CD4-positive, alpha-beta T cell treated with Interleukin-15 for 4 hours (primary cell): ENCODE data around the gene ST3GAL2.

Source experiments
- DNase-seq: peaks from one replicate; pipeline ENCODE4 v3.0.0-alpha.2; 2020; ENCODE audit warnings: low spot score

The ST3GAL2 gene, protein sequence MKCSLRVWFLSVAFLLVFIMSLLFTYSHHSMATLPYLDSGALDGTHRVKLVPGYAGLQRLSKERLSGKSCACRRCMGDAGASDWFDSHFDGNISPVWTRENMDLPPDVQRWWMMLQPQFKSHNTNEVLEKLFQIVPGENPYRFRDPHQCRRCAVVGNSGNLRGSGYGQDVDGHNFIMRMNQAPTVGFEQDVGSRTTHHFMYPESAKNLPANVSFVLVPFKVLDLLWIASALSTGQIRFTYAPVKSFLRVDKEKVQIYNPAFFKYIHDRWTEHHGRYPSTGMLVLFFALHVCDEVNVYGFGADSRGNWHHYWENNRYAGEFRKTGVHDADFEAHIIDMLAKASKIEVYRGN

DNA sequence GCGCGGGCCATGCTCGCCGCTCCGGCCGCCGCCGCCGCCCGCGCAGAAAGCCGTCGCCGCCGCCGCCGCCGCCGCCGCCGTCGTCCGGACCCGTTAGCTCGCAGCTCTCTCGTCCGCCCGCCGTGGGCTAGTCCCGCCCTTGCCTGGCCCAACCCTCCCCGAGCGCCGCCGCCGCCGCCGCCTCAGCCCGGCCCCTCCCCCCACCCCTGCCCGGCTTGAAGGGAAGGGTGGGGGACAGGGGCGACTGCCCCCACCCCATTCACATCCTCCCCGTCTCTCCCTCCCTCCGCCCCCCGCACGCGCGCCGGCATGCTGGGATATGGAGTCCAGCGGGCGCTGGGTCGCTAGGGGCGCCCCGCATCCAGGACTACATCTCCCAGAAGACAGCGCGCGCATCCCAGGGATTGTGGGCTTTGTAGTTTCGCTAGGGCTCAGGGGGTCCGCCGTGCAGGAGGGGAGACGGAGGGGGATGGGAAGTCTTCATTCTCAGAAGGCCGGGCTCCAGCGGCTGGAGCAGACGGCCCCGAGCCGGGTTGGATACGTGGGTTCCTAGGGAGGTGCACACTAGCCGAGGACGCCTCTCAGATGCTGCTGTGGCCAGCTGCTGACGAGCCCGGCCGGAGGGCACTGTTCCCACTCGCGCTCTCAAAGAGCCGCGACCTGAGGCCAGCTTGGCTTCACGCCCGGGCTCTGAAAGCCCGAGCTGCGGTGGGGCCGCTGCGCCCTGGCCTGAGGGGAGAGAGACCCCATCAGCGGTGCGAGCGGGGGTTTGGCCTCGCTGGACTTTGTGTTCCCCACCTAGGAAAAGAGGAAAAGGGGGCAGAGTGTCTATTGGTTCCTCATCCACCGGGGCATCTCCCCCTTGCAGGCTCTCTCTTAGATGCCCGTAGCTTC lies at the start of gene ST3GAL2:
Gene ST3GAL2 (minus strand): TSS at position 132 of the 894 bp plus-strand sequence. CDS start 40,570 bp downstream, outside the sequence.
- peak; percentile 95 for DNase-seq

DNA sequence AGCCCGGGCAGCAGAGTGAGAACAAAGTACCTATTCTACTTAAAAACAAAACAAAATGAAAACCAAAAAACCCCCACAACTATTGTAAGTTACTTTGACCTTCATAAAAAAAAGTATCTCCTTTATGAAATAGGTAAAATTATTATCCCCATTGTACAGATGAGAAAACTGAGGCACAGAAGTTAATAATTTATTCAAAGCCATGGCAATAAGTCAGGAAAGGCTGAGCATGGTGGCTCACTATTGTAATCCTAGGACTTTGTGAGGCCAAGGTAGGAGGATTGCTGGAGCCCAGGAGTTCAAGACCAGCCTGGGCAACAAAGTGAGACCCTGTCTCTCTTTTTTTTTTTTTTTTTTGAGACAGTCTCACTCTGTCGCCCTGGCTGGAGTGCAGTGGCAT lies 46.0 kb upstream of the ST3GAL2 start:
- DNase-seq: no peak

DNA sequence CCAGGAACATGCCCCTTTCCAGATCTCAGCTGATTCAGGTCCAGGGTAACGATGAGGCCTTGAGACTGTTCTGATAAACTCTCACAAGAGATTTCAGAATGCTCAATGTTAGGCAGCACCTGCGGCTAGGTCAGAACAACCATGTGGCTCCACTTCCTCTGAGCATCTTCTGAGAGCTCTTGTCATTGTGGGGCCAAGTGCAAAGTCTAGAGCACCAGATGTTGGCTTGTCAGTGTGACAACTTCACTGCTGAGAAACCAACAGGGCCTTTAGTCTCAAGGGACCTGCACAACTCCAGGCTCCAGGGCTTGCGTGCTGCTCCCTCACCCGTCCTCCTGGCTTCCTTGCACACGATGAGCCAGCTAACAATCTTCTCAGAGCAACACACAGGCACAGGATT lies 44.5 kb upstream of the ST3GAL2 start:
- DNase-seq: no peak

DNA sequence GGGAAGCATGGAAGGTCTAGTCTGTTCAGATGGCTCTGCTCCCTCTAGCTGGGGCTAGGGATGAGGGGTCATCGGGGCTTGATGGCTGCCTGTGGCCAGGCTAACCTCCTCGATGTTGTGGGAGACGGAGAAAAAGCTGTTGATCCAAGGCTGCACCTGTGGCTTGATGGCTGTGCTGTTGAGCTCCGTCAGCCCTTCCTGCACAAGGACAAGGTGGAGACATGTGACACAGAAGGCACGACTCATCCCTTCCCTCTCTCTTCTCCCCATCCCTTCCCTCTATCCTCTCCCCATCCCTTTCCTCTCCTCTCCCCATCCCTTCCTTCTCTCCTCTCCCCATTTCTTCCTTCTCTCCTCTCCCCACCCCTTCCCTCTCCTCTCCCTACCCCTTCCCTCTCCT lies 43.7 kb upstream of the ST3GAL2 start:
- DNase-seq: no peak

DNA sequence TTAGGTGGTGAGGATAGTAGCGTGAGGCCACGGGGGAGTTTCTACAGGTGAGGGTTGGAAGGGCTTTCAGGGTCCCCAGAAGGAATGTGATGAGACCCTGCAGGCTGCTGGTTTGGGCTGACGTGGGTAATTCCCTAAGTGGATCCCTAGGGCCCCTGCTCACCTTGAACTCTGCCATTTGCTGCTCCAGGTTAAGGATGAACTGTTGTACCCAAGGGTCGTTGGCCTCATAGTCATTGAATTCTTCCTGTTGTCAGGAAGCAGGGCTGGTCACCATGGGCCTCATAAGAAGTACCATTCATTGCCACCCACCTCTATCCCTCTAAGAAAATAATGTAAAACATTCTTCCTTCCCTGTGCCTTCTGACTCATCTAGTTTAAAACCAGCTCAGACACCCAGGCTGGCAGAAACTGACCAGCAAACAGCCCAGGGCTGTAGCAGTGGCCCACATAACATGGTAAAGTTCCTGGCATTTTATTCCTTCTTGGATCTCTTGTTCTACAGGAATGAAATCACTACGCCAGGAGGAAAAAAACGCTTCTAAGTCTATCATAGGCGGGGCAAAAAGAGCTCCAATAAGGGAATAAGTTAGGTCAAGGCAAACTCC lies 43.1 kb upstream of the ST3GAL2 start:
- DNase-seq: no peak

DNA sequence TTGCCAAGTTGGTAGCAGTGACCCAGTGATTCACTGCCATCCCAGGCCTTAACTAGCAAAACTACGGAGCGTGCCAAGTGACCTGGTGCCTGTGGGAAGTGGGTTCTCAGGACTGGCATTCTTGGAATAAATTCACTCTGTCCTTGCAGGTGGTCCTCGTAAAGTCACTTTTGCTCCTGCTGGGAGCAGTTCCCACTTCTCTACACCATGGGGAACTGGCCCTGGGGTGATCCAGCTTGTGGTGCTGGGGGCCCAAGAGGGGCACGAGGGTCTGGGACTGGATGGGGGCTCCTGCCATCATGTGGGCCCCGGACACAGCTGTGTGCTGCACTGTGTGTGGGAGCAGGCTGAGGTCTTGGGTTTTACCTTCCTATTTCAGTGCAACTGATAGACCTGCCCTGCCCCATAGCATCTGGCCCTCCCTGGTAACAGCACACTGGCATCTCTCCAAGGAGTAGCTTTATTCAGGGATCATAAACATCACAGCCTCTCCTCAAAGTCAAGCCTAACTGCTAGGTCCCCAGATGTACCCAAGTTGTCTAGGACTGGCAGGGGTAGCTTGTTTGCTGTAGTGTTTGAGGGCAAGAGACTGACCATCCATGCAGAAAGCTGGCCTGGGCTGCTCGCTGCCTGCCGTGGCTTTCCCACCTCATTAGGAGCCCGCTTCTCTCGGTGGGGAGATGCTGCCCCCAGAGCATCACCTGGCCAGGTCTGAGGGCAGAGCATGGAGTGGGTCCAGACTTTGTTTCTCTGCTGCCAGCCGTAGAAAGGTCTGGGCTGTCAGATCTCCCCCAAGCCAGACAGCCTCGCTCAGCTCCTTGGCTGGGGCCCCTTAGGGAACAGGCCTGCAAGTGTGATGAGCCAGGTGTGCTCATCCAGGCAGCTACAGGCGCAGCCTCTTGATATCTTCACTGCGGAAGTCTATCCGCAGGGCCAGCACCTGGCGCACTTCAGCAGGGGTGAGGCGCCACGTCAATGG lies 41.5 kb upstream of the ST3GAL2 start:
- DNase-seq: no peak

DNA sequence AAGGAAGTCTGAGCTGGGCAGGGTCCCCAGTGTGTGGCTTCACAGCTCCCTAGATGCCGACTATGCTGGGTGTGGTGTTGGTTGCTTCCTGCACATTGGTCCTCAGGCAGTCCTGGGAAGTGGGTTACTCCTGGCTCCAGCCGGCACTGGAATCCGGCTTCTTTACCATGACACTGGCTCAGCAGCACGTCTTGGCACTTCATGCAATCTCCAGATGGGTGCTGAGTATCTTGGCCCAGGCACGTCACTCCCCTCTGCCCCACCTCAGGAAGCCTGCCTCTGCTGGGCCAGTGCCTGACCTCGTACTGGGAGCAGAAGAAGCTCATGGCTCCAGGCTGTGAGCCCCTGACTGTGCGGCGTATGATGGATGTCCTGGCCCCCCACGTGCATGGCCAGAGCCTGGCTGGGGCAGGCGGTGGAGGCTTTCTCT lies 40.0 kb upstream of the ST3GAL2 start:
- DNase-seq: no peak

DNA sequence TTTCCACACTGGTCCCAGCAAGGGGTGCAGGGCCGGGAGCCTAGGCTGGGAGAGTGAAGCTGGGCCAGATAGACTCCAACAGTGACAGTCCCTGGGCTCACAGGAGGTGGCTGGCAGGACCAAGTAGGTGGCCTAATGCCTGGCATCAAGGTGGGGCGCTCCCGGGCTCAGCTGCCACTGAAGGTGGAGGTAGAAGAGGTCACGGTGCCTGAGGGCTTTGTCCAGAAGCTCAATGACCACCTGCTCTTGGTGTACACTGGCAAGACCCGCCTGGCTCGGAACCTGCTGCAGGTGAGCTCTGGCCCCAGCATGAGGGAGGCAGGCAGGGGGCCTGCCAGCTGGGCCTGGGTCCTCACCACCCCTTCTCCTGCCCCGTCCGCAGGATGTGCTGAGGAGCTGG lies 39.3 kb upstream of the ST3GAL2 start:
- DNase-seq: no peak

DNA sequence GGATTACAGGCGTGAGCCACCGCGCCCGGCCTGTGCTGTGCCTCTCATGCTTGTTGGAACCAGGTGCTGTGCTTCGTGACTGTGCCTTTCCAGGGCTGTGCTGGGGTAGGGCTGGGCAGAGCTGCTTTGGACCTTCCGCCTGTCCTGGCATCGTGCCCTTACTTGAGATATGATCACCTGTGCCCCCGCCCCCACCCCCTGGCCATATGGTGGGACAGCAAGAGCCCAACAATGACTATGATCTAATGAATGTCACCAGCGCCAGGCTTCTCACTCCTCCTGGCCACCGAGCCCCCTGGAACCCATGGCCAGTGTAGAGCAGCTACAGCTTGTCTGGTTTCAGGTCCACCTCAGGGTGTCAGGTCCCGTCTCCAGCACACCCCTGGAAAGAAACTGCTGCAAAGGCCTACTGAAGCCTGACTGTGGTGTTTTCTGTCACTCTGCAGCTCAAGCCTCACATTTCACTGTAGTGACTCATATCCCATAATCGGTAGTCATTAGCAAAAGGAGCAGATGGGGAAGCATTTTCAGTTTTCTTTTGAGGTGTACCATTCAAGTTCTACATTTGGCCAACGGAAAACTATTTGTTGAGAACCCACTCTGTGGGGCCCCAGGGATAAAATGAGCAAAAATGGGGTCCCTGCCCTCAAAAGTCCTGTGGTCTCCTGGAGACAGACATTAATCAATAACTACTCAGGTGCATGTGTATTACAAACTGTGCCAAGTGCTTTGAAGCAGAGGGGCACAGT lies 37.5 kb upstream of the ST3GAL2 start:
- no peak for DNase-seq

DNA sequence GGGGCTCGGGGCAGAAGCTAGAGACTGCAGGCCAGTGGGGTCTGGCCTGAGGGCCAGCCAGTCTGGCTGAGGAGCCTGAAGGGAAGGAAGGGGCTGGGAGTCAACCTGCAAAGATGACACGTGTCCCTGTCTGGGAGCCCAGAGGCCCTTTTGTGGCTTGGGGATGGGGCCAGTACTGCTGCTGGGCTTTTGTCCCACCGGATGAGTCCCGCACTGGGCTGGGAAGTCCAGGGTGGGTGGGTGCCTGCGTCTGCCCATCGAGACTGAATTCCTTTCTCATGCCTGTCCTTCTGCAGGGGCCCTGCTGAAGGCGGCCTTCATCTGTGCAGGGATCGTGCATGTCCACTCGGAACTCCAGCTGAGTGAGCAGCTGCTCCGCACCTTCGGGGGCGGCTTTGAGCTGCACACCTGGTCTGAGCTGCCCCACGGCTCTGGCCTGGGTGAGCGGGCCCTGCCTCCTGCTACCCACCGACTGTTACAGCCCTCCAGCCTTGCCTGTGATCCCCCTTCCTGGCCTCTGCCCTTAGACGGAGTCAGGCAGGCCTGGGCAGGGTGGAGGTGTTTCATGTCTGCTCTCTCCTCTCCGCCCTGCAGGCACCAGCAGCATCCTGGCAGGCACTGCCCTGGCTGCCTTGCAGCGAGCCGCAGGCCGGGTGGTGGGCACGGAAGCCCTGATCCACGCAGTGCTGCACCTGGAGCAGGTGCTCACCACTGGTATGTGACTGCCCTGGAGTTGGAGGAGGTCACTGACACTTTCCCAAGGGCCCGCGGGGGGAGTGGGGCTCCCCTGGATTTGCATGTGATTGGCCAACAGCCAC lies 36.4 kb upstream of the ST3GAL2 start:
- DNase-seq: no peak

DNA sequence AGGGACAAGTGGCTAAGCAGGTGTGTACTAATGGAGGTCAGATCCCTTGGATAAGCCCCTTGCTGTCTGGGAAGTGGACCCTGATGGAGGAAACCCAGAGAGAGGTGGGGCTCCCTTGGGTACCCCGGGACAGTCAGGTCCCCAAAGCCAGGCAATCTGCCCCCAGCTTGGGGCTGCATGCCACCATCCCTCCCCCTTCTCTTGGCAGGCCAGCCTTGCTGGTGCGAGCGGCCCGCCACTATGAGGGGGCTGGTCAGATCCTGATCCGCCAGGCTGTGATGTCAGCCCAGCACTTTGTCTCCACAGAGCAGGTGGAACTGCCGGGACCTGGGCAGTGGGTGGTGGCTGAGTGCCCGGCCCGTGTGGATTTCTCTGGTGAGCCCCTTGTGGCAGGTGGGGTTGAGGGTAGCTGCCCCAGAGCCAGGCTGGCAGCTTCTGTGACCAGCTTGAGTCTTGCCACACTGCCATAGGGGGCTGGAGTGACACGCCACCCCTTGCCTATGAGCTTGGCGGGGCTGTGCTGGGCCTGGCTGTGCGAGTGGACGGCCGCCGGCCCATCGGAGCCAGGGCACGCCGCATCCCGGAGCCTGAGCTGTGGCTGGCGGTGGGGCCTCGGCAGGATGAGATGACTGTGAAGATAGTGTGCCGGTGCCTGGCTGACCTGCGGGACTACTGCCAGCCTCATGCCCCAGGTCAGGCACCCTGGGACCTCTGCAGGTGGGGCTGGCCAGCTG lies 35.6 kb upstream of the ST3GAL2 start:
- DNase-seq: no peak

DNA sequence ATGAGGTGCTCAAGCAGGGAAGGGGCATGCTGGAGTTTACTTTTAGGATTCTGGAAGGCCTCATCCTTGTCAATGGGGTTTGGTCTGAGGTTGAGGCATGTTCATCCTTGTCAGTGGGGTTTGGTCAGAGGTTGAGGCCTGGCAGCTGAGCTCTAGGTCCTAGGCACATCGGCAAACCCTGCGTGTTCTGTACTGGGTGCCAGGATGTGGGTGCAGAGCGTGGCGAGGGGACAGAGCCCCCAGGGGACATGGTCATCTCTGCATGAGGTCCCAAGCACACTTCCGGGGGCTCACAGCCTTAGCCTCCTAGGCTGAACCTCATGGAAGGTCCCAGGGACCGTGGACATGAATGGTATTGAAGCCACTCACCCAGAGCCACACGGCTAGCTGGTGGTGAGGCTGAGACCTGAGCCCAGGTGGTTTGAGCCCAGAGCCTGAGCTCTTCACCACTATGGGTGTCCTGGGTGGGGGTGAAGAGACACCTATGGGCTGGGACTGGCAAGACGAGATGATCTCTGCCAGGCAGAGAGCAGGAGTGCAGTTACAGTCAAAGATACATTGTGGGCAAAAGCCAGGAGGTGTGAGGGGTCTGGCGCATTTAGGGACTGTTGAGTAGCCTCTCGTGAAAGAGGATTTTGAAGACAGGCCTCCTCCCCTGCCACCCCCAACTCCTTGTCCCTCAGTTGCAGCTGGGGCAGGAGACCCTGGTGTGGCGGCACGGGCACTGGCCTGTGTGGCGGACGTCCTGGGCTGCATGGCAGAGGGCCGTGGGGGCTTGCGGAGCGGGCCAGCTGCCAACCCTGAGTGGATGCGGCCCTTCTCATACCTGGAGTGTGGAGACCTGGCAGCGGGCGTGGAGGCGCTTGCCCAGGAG lies 34.8 kb upstream of the ST3GAL2 start:
- no peak for DNase-seq

DNA sequence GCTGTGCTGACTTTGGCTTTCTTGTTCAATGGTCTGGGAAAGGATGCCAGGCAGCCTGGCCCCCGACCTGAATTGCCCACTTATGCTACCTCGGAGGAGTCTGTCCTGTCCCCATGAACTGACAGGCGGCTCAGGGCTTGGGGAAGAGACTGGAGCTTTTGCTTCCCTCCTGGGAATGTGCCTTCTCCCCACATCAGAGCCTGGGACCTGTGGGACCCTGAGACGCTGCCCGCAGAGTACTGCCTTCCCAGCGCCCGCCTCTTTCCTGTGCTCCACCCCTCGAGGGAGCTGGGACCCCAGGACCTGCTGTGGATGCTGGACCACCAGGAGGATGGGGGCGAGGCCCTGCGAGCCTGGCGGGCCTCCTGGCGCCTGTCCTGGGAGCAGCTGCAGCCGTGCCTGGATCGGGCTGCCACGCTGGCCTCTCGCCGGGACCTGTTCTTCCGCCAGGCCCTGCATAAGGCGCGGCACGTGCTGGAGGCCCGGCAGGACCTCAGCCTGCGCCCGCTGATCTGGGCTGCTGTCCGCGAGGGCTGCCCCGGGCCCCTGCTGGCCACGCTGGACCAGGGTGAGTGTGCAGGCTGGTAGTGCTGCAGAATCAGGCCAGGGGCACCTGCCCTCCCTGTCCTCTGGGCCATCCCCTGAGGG lies 34.0 kb upstream of the ST3GAL2 start:
- DNase-seq: no peak

DNA sequence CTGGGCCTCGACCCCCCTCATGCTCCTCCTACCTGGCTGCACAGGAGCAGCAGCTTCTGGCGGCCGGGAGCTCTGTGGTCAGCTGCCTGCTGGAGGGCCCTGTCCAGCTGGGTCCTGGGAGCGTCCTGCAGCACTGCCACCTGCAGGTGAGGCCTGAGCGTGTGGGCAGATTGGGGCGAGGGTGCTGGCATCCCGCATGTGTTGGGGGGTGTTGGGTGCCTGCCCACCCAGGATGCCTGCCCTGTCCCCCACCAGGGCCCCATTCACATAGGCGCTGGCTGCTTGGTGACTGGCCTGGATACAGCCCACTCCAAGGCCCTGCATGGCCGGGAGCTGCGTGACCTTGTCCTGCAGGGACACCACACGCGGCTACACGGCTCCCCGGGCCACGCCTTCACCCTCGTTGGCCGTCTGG lies 32.0 kb upstream of the ST3GAL2 start:
- DNase-seq: no peak

DNA sequence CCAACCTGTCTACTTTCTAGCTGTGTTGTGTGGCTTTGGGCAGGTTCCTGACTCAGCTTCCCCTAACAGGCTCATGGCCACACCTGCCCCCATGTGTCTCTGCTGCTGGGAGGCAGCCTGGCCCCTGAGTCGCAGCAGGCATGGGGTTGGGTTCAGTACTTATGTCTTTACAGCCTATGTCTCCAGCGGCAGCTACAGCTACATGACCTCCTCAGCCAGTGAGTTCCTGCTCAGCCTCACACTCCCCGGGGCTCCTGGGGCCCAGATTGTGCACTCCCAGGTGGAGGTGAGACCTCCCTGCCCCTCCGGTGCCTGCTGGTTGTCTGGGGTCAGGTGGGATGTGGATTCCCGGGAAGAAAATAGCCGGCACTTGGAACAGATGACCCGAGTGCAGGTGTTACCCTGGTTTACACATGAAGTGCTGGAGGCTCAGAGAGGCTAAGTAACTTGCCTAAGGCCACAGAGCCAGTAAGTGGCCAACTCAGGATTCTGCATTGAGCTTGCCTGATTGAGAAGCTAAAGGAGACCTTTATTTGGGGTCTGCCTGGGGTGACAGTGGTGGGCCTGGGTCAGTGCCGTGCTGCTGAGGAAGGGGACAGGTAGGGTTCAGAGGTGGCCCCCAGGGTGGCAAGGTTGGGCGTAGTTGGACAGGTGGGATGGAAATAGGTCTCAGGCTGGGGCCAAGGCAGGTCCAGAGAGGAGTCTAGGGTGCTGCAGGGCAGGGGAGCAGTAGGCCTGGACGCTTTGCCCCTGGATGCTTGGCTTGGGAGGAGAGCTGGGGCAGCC lies 31.4 kb upstream of the ST3GAL2 start:
- no peak for DNase-seq

DNA sequence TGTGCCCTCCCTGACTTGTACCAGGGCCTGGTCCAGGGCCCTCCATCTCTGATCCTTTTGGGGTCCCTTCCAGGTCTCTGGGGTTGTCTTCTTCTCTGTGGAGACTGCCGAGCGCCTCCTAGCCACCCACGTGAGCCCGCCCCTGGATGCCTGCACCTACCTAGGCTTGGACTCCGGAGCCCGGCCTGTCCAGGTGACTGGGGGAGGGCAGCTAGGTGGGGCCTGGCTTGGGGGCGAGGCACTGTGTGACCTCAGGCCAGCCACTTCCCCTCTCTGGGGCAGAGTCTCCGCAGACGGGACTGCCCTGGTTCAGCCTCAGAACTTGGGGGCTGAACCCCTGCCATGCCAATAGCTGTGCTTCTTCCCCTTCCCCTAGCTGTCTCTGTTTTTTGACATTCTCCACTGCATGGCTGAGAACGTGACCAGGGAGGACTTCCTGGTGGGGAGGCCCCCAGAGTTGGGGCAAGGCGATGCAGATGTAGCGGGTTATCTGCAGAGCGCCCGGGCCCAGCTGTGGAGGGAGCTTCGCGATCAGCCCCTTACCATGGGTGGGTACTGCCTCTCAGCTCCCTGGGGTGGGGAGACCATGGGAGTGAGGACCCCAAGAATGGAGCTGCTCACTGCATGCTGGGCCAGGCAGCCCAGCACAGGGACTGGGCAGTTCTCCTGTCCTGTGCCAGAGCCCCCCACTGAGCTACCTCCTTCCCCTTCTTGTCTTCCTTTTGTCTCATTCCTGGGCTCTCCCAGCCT lies 30.1 kb upstream of the ST3GAL2 start:
- no peak for DNase-seq
